Kidney epithelial cell (primary cell): ENCODE results near the gene ZNF503. TPM values are rescaled to one million over a fixed set of nuclear protein-coding genes. Genes with fewer than 3 reads are reported as not detected.

Experiments
- DNase-seq: peaks from one replicate; pipeline ENCODE4 v3.0.0-alpha.2; 2010; ENCODE audit warnings: low read depth
- H3K27me3 ChIP-seq: 2 replicates; pipeline ENCODE4 v1.6.0; 2011; ENCODE audit warnings: low read length; ENCODE audit not compliant: control insufficient read depth, insufficient read depth
- H3K36me3 ChIP-seq: 2 replicates; pipeline ENCODE4 v1.5.1; 2011; ENCODE audit warnings: low read length; ENCODE audit not compliant: control insufficient read depth, insufficient read depth
- H3K4me3 ChIP-seq: 2 replicates; pipeline ENCODE4 v1.5.1; 2011; ENCODE audit warnings: low read depth, mild to moderate bottlenecking, control low read depth, low read length
- CTCF ChIP-seq: IDR thresholded peaks from 2 replicates; pipeline ENCODE4 v1.5.1; 2011; ENCODE audit warnings: mild to moderate bottlenecking, moderate library complexity, low read length, control low read depth, inconsistent platforms; ENCODE audit not compliant: insufficient read depth, poor library complexity, severe bottlenecking
- total RNA-seq: library from RNA; depleted of rRNA; stranded (reverse); fragments of >200 nt; gene quantifications from 2 replicates; pipeline ENCODE4 v1.2.3, GENCODE V29; 2015

The ZNF503 gene
- total RNA-seq, 1 donor from 2014 or later, result 13.8 TPM

GRCh38 chr10:75395066-75395931, 6.3 kb downstream of the ZNF503 start:
- no peaks in the 10 kb centered on the region for H3K27me3 ChIP-seq
- peak overlapping the region; percentile 91 for H3K4me3 ChIP-seq
- peaks cover 6% of the 10 kb centered on the region for H3K36me3 ChIP-seq
- TF ChIP-seq CTCF, result peak; percentile 35
- no peak for DNase-seq

- TF ChIP-seq CTCF, result no peak
- DNase-seq, result no peak
- H3K36me3 ChIP-seq, result peaks cover 5% of the 10 kb centered on the region
- no peak overlapping the region for H3K4me3 ChIP-seq
- no peaks in the 10 kb centered on the region for H3K27me3 ChIP-seq
Measured at GRCh38 chr10:75394221-75394620, 7.3 kb downstream of the ZNF503 start.

- TF ChIP-seq CTCF, result no peak
- no peak for DNase-seq
- Histone ChIP-seq H3K4me3 (no peak overlapping the region), H3K27me3 (no peaks in the 10 kb centered on the region), H3K36me3 (peaks cover 1% of the 10 kb centered on the region)
Measured at GRCh38 chr10:75392744-75393143, 8.8 kb downstream of the ZNF503 start.

GRCh38 chr10:75392271-75392670, 9.3 kb downstream of the ZNF503 start:
- no peaks in the 10 kb centered on the region for H3K27me3 ChIP-seq
- no peak for DNase-seq
- no peak for TF ChIP-seq CTCF
- H3K4me3 ChIP-seq, result no peak overlapping the region
- peaks cover 1% of the 10 kb centered on the region for H3K36me3 ChIP-seq

GRCh38 chr10:75390178-75390577, 11.4 kb downstream of the ZNF503 start:
- no peak for TF ChIP-seq CTCF
- Histone ChIP-seq H3K27me3 (no peaks in the 10 kb centered on the region), H3K4me3 (no peak overlapping the region), H3K36me3 (peaks cover 1% of the 10 kb centered on the region)
- DNase-seq, result no peak

GRCh38 chr10:75388082-75388481, 13.5 kb downstream of the ZNF503 start:
- H3K27me3 ChIP-seq, result no peaks in the 10 kb centered on the region
- no peak for DNase-seq
- H3K36me3 ChIP-seq, result no peaks in the 10 kb centered on the region
- no peak overlapping the region for H3K4me3 ChIP-seq
- TF ChIP-seq CTCF, result no peak
